SU-DHL-6 (cell line): ENCODE data around the gene KIAA1958.

Experiments
- H2AFZ ChIP-seq: fragments of 200-600 bp; sonication (generic); 2 replicates; pipeline ENCODE4 v1.6.1; 2014; ENCODE audit warnings: low read depth, mild to moderate bottlenecking, moderate library complexity, mixed read lengths, antibody characterized with exemption, low read length; ENCODE audit not compliant: severe bottlenecking
- H3F3A ChIP-seq: fragments of 200-600 bp; shearing (Covaris generic); 2 replicates; pipeline ENCODE4 v1.6.0; 2016; ENCODE audit warnings: antibody characterized with exemption, mild to moderate bottlenecking; ENCODE audit not compliant: insufficient read depth
- H3K27ac ChIP-seq: fragments of 200-600 bp; sonication (generic); 2 replicates; pipeline ENCODE4 v1.5.1; 2016; ENCODE audit warnings: low read depth, mild to moderate bottlenecking, low read length, moderate library complexity, mixed read lengths
- H3K27me3 ChIP-seq: fragments of 200-600 bp; sonication (generic), shearing (Covaris generic); 2 replicates; pipeline ENCODE4 v1.6.0; 2014; ENCODE audit warnings: mild to moderate bottlenecking, low read length
- H3K36me3 ChIP-seq: fragments of 200-600 bp; sonication (generic); 2 replicates; pipeline ENCODE4 v1.6.1; 2014; ENCODE audit warnings: mild to moderate bottlenecking, low read length, mixed read lengths
- H3K4me2 ChIP-seq: fragments of 300-600, 200-600 bp; shearing (Covaris generic), sonication (generic); 2 replicates; pipeline ENCODE4 v1.6.0; 2014; ENCODE audit warnings: low read length, low read depth, mild to moderate bottlenecking; ENCODE audit not compliant: poor library complexity, severe bottlenecking
- H3K4me3 ChIP-seq: fragments of 200-600 bp; sonication (generic); 2 replicates; pipeline ENCODE4 v1.5.1; 2014; ENCODE audit warnings: antibody characterized with exemption, low read length, mild to moderate bottlenecking, mixed read lengths; ENCODE audit not compliant: insufficient read depth, poor library complexity, severe bottlenecking
- H3K79me2 ChIP-seq: fragments of 200-600 bp; sonication (generic); 2 replicates; pipeline ENCODE4 v1.6.1; 2014; ENCODE audit warnings: mild to moderate bottlenecking, low read length, moderate library complexity; ENCODE audit not compliant: insufficient read depth
- H3K9ac ChIP-seq: fragments of 200-600 bp; sonication (generic); 2 replicates; pipeline ENCODE4 v1.7.0; 2014; ENCODE audit warnings: mild to moderate bottlenecking, low read length
- H3K9me2 ChIP-seq: fragments of 200-600 bp; sonication (generic); replicated peaks from 2 replicates; pipeline ENCODE4 v1.6.1; 2014; ENCODE audit warnings: low read length; ENCODE audit not compliant: insufficient read depth
- H3K9me3 ChIP-seq: fragments of 200-600 bp; sonication (generic); 2 replicates; pipeline ENCODE4 v1.6.1; 2014; ENCODE audit warnings: low read length, mixed read lengths; ENCODE audit not compliant: insufficient read depth
- H4K20me1 ChIP-seq: fragments of 200-600 bp; sonication (generic); 2 replicates; pipeline ENCODE4 v1.6.1; 2014; ENCODE audit warnings: low read depth, mild to moderate bottlenecking, antibody characterized with exemption, low read length, moderate library complexity, mixed read lengths
- EZH2phosphoT487 ChIP-seq: fragments of 200-600 bp; sonication (generic), shearing (Covaris generic); conservative IDR thresholded peaks from 2 replicates; pipeline ENCODE4 v1.6.1; 2018; ENCODE audit warnings: mild to moderate bottlenecking, antibody characterized with exemption, low read length, moderate library complexity, mixed read lengths
- TF ChIP-seq, protein P1 (sequence below): fragments of 200-600 bp; sonication (generic); IDR thresholded peaks from one replicate; pipeline ENCODE4 v1.5.1; 2017; ENCODE audit warnings: antibody characterized with exemption, mild to moderate bottlenecking, low read length, moderate library complexity; ENCODE audit not compliant: insufficient read depth, poor library complexity, severe bottlenecking

The KIAA1958 gene

DNA sequence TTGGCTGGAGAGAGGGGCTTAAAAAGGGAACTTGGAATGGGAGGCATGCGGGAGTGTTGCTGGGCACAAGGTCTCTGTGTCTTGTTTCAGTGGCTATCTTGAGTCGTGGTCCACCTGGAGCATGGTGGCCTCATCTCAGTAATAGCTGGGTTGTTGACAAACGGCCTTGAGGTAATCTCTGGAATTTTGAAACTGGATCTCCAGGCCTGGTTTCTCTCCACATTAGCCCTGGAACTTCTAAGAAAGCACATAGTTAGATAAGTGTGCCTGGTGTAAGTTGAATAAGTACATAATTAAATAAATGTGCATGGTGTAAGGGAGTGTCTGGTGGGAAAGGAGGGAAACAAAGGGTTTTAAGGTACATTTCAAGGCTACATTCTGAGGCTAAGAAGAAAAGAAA is 169.0 kb downstream of the KIAA1958 start:
- no peaks in the 10 kb centered on the region for H3K79me2 ChIP-seq
- no peaks in the 10 kb centered on the region for H3K9me3 ChIP-seq
- TF ChIP-seq, protein P1, sequence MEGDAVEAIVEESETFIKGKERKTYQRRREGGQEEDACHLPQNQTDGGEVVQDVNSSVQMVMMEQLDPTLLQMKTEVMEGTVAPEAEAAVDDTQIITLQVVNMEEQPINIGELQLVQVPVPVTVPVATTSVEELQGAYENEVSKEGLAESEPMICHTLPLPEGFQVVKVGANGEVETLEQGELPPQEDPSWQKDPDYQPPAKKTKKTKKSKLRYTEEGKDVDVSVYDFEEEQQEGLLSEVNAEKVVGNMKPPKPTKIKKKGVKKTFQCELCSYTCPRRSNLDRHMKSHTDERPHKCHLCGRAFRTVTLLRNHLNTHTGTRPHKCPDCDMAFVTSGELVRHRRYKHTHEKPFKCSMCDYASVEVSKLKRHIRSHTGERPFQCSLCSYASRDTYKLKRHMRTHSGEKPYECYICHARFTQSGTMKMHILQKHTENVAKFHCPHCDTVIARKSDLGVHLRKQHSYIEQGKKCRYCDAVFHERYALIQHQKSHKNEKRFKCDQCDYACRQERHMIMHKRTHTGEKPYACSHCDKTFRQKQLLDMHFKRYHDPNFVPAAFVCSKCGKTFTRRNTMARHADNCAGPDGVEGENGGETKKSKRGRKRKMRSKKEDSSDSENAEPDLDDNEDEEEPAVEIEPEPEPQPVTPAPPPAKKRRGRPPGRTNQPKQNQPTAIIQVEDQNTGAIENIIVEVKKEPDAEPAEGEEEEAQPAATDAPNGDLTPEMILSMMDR = no peak
- no peak for TF ChIP-seq EZH2phosphoT487
- H3K27ac ChIP-seq = no peak overlapping the region
- H3K36me3 ChIP-seq = no peaks in the 10 kb centered on the region
- no peaks in the 10 kb centered on the region for H4K20me1 ChIP-seq
- no peak overlapping the region for H2AFZ ChIP-seq
- no peaks in the 10 kb centered on the region for H3K9me2 ChIP-seq
- no peak overlapping the region for H3K9ac ChIP-seq
- H3K27me3 ChIP-seq = no peaks in the 10 kb centered on the region
- H3K4me3 ChIP-seq = no peak overlapping the region
- H3F3A ChIP-seq = peaks cover 4% of the 10 kb centered on the region; the same call in 1 of the 2 replicates
- no peak overlapping the region for H3K4me2 ChIP-seq

DNA sequence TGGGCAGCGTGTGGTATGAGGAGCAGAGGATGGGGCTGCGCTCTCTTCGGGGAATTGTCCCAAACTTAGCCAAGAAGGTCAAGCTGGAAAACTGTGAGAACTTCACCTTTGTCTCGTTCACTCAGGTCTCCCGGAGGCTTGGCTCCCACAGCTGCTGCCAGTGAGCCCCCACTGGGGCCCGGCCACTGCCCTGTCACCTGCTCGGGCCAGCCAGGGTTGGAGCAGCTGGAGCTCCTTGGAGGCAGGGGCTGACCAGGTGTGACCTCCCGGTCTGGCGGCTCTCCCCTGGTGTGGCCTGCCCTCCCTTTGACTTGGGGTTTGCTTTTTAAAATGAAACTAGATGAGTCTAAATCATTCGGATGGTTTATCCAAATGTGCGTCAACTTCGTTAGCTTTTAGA is 173.3 kb downstream of the KIAA1958 start:
- Histone ChIP-seq H3K9me3 (no peaks in the 10 kb centered on the region), H3K27ac (no peak overlapping the region), H3K79me2 (no peaks in the 10 kb centered on the region), H3K4me3 (no peak overlapping the region), H4K20me1 (no peaks in the 10 kb centered on the region), H3K4me2 (no peak overlapping the region), H3K36me3 (no peaks in the 10 kb centered on the region), H3K9me2 (no peaks in the 10 kb centered on the region), H3K27me3 (no peaks in the 10 kb centered on the region), H3K9ac (no peak overlapping the region), H2AFZ (no peak overlapping the region), H3F3A (peaks cover 1% of the 10 kb centered on the region; the same call in 1 of the 2 replicates)
- TF ChIP-seq EZH2phosphoT487 = no peak

DNA sequence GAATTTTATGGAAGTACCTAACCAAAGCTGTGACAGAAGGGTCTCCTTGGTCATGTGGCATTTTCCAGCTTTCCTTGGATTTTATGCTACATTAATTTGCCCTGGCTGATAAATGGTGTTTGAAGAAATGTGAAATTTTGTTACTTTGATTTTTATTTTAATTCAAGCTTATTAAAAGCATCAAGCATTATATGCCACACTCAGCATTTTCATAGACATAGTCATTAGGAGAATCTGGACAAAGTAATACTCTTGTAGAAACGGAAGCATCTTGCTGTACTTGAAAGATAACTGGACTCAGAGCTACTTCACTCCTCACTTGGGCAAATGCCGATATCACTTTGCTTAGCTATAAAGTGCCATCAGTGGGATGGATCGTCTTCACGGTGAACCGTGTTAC is 177.1 kb downstream of the KIAA1958 start:
- H3K9me2 ChIP-seq = no peaks in the 10 kb centered on the region
- no peaks in the 10 kb centered on the region for H4K20me1 ChIP-seq

DNA sequence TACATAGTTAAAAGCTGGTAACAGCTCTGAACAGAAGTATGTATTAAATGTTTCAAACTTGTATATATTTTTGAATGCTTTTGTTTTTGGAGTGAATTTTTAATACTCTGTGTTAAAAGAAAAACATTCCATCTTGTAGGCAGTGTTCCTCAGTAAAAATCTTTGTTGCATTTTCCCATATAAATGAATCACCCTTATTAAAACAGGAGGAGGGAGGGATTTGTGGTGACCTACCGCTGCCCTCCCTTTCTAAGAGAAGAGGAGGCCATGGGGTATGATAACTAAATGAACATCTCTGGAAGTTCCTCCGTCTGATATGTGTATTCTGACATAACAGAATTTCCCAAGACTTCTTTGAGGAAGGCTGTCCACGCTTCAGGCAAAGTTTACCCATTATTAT is 177.9 kb downstream of the KIAA1958 start:
- Histone ChIP-seq H3K9me3 (no peaks in the 10 kb centered on the region), H3K27me3 (no peaks in the 10 kb centered on the region), H3F3A (no peaks in the 10 kb centered on the region), H4K20me1 (no peaks in the 10 kb centered on the region), H3K4me2 (no peak overlapping the region), H3K9ac (no peak overlapping the region), H3K36me3 (no peaks in the 10 kb centered on the region), H2AFZ (no peak overlapping the region), H3K9me2 (no peaks in the 10 kb centered on the region), H3K79me2 (no peaks in the 10 kb centered on the region), H3K27ac (no peak overlapping the region), H3K4me3 (no peak overlapping the region)
- TF ChIP-seq EZH2phosphoT487 = no peak
- TF ChIP-seq, protein P1 = no peak

More for the DNA sequence above, 177.1 kb downstream of the KIAA1958 start:
- Histone ChIP-seq H3K36me3 (no peaks in the 10 kb centered on the region), H3K4me2 (no peak overlapping the region), H3F3A (no peaks in the 10 kb centered on the region), H3K9ac (no peak overlapping the region), H3K27ac (no peak overlapping the region), H2AFZ (no peak overlapping the region), H3K4me3 (no peak overlapping the region), H3K9me3 (no peaks in the 10 kb centered on the region), H3K79me2 (no peaks in the 10 kb centered on the region), H3K27me3 (no peaks in the 10 kb centered on the region)
- TF ChIP-seq, protein P1 = no peak
- no peak for TF ChIP-seq EZH2phosphoT487
